Measurements from ENCODE around the gene PIP5K1B.

PIP5K1B gene

DNA sequence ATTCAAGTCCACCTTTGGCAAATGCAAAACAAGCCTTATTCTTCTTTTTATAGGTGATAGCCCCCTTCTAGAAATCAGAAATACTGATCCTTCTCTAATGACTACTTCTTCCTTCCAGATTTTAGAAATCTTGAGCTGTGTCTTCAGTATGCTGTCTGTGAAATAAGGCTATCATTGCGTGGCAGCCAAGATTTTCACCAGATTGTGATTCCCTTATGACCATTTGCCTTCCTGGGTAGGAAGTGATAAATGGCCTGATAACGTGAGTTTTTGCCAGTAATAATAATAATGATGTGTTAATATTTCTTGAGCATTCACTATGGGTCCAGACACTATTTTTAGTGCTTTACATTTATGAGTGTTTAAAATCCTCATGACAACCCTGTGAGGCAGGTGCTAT lies 80.9 kb downstream of the PIP5K1B start:
- Histone ChIP-seq H3K9me2 (replicated peaks; ENCODE audit: control insufficient read depth, low read length) (no peaks in the 10 kb centered on the region), H4K20me1 (ENCODE audit: control insufficient read depth, insufficient read depth, low read depth, low read length) (peaks cover 7% of the 10 kb centered on the region; the same call in 1 of the 2 replicates), H3K9me3 (ENCODE audit: control insufficient read depth, insufficient read depth, low read length) (no peaks in the 10 kb centered on the region), H3K36me3 (ENCODE audit: control insufficient read depth, low read length) (peaks cover 15% of the 10 kb centered on the region; the same call in 1 of the 2 replicates), H3F3A (ENCODE audit: control insufficient read depth, insufficient read depth) (no peaks in the 10 kb centered on the region), H3K27ac (ENCODE audit: low read depth, low read length) (no peak overlapping the region), H3K4me2 (ENCODE audit: low read length) (no peak overlapping the region), H3K4me1 (ENCODE audit: control insufficient read depth, low read length) (peaks cover 26% of the 10 kb centered on the region), H3K27me3 (ENCODE audit: control insufficient read depth, low read length) (no peaks in the 10 kb centered on the region), H3K4me3 (ENCODE audit: low read length) (no peak overlapping the region), H3K79me2 (ENCODE audit: control insufficient read depth, low read length) (peaks cover 35% of the 10 kb centered on the region)
- TF ChIP-seq, protein P1, sequence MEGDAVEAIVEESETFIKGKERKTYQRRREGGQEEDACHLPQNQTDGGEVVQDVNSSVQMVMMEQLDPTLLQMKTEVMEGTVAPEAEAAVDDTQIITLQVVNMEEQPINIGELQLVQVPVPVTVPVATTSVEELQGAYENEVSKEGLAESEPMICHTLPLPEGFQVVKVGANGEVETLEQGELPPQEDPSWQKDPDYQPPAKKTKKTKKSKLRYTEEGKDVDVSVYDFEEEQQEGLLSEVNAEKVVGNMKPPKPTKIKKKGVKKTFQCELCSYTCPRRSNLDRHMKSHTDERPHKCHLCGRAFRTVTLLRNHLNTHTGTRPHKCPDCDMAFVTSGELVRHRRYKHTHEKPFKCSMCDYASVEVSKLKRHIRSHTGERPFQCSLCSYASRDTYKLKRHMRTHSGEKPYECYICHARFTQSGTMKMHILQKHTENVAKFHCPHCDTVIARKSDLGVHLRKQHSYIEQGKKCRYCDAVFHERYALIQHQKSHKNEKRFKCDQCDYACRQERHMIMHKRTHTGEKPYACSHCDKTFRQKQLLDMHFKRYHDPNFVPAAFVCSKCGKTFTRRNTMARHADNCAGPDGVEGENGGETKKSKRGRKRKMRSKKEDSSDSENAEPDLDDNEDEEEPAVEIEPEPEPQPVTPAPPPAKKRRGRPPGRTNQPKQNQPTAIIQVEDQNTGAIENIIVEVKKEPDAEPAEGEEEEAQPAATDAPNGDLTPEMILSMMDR (IDR thresholded peaks at IDR 0.05; ENCODE audit: low read depth, low read length, poor library complexity, severe bottlenecking), result no peak

DNA sequence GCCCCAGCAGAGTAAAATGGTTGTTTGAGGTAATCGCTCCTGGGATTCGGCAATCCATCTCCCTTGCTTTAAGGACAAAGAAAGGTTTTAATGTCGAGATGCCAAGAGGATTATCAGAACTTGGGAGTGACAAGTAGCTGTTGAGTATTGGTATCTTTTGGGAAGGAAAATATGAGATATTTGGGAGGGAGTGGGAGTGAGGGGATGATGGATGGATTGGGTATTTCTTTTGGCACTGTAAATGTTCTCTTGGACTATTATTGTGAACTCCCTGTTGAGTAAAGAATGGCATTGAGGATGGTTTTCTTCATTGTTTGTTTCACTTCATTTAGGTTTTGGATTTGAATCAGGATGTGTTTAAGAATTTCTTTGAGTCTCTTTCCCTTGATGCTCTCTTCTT lies 86.1 kb downstream of the PIP5K1B start:
- no peak overlapping the region for H3K27ac ChIP-seq (ENCODE audit: low read depth, low read length)
- no peaks in the 10 kb centered on the region for H3K9me3 ChIP-seq (ENCODE audit: control insufficient read depth, insufficient read depth, low read length)
- H3K79me2 ChIP-seq (ENCODE audit: control insufficient read depth, low read length), result no peaks in the 10 kb centered on the region
- no peak overlapping the region for H3K4me3 ChIP-seq (ENCODE audit: low read length)
- H3K4me2 ChIP-seq (ENCODE audit: low read length), result no peak overlapping the region
- no peaks in the 10 kb centered on the region for H4K20me1 ChIP-seq (ENCODE audit: control insufficient read depth, insufficient read depth, low read depth, low read length)
- H3F3A ChIP-seq (ENCODE audit: control insufficient read depth, insufficient read depth), result no peaks in the 10 kb centered on the region
- TF ChIP-seq, protein P1 (IDR thresholded peaks at IDR 0.05; ENCODE audit: low read depth, low read length, poor library complexity, severe bottlenecking), result no peak
- no peak for TF ChIP-seq EZH2phosphoT487 (IDR thresholded peaks at IDR 0.05; ENCODE audit: borderline replicate concordance, low read length)
- peaks cover under 1% of the 10 kb centered on the region; the same call in 1 of the 2 replicates for H3K27me3 ChIP-seq (ENCODE audit: control insufficient read depth, low read length)
- no peaks in the 10 kb centered on the region for H3K4me1 ChIP-seq (ENCODE audit: control insufficient read depth, low read length)
- no peaks in the 10 kb centered on the region for H3K36me3 ChIP-seq (ENCODE audit: control insufficient read depth, low read length)
- H3K9me2 ChIP-seq (replicated peaks; ENCODE audit: control insufficient read depth, low read length), result no peaks in the 10 kb centered on the region

DNA sequence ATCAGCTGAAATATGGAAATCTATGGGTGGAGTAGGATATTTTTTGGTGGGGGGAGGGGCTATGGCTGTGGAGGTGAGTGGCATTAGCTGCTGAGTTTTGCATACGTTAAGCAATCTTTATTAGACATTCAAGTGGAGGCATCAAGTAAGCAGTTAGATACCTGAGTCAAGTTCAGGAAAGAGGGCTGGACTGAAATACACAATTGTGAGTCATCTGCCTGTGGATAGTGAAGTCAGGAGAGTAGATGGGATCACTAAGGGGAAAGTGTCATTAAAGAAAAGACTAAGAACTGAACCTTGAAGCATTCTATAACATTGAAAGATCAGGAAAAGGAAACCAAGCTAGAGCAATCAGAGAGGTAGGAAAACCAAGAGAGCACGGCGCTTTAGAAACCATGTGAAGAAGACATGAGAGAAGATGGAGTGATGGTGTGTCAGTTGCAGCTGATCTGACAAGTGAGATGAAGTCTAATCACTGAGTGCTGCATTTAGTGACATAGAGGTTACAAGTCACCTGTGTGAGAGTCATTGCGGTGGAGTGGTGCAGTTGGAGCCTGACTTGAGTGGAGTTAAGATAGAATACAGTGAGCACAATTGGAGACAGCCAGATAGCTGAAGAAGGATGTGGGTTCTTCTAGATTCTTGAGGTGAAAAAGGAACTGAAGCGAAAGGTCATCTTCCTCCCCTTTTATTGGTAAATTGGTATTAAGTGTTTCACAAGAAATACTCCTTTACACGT lies 88.7 kb downstream of the PIP5K1B start:
- H3K27ac ChIP-seq (ENCODE audit: low read depth, low read length), result no peak overlapping the region
- no peak for TF ChIP-seq EZH2phosphoT487 (IDR thresholded peaks at IDR 0.05; ENCODE audit: borderline replicate concordance, low read length)
- TF ChIP-seq, protein P1 (IDR thresholded peaks at IDR 0.05; ENCODE audit: low read depth, low read length, poor library complexity, severe bottlenecking), result no peak
- H3K4me3 ChIP-seq (ENCODE audit: low read length), result no peak overlapping the region
- H3K79me2 ChIP-seq (ENCODE audit: control insufficient read depth, low read length), result no peaks in the 10 kb centered on the region
- no peaks in the 10 kb centered on the region for H4K20me1 ChIP-seq (ENCODE audit: control insufficient read depth, insufficient read depth, low read depth, low read length)
- H3K4me1 ChIP-seq (ENCODE audit: control insufficient read depth, low read length), result no peaks in the 10 kb centered on the region
- H3K9me2 ChIP-seq (replicated peaks; ENCODE audit: control insufficient read depth, low read length), result no peaks in the 10 kb centered on the region
- H3K36me3 ChIP-seq (ENCODE audit: control insufficient read depth, low read length), result no peaks in the 10 kb centered on the region
- H3K4me2 ChIP-seq (ENCODE audit: low read length), result no peak overlapping the region
- H3K27me3 ChIP-seq (ENCODE audit: control insufficient read depth, low read length), result peaks cover 4% of the 10 kb centered on the region; the same call in 1 of the 2 replicates
- H3K9me3 ChIP-seq (ENCODE audit: control insufficient read depth, insufficient read depth, low read length), result no peaks in the 10 kb centered on the region
- no peaks in the 10 kb centered on the region for H3F3A ChIP-seq (ENCODE audit: control insufficient read depth, insufficient read depth)
